ENCODE results near the gene CLEC12A.

DNA sequence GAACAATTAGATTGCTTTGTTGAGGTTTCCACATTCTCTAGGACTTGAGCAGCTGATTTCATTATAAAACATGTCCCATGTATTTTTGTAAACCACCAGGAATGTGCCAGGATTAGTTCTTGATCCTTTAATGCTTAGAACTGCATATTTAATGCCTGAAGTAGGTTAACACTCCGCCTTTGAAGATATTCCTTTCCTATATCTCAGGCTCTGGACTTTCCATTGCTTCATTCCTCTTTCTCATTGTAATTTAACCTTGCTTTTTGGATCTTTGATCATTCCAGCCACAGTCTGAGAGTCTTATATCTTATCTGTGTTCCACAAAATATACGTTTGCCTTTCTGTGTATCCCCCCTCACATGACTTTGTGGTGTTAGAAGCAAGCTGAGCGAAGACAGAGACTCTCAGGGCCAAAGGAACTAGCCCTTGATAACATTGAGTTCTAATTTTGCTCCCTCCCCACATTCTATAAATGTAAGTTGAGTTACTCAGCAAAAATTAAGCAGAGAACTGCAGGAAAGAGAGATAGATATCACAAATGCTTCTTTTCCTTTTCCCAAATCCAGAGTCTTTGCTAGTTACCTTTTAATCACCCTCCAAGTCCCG is 30.1 kb downstream of the CLEC12A start:
- TF ChIP-seq POLR2A (IDR thresholded peaks at IDR 0.05), result no peak
- TF ChIP-seq, protein P1, sequence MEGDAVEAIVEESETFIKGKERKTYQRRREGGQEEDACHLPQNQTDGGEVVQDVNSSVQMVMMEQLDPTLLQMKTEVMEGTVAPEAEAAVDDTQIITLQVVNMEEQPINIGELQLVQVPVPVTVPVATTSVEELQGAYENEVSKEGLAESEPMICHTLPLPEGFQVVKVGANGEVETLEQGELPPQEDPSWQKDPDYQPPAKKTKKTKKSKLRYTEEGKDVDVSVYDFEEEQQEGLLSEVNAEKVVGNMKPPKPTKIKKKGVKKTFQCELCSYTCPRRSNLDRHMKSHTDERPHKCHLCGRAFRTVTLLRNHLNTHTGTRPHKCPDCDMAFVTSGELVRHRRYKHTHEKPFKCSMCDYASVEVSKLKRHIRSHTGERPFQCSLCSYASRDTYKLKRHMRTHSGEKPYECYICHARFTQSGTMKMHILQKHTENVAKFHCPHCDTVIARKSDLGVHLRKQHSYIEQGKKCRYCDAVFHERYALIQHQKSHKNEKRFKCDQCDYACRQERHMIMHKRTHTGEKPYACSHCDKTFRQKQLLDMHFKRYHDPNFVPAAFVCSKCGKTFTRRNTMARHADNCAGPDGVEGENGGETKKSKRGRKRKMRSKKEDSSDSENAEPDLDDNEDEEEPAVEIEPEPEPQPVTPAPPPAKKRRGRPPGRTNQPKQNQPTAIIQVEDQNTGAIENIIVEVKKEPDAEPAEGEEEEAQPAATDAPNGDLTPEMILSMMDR (IDR thresholded peaks at IDR 0.05), result no peak
- no peak for TF ChIP-seq POLR2AphosphoS5 (IDR thresholded peaks at IDR 0.05)
- no peak for TF ChIP-seq EP300 (IDR thresholded peaks at IDR 0.05)

All from gastroesophageal sphincter (tissue), 3 donors.